Measurements from ENCODE around the gene SPTBN4. TPM values are rescaled to one million over a fixed set of nuclear protein-coding genes. Genes with fewer than 3 reads are reported as not detected.

Gene SPTBN4
- total RNA-seq, 1 experiment from 2014 or later = 0.48 TPM

- intact Hi-C loops (cut with micrococcal nuclease; ENCODE audit: unreplicated experiment) = no loop called here
- Histone ChIP-seq H3K79me2 (ENCODE audit: low read depth) (no peaks in the 10 kb centered on the region), H3K4me2 (no peak overlapping the region), H4K20me1 (ENCODE audit: insufficient read depth) (no peaks in the 10 kb centered on the region), H3F3A (ENCODE audit: insufficient read depth, low read depth) (peaks cover 31% of the 10 kb centered on the region; the same call in 1 of the 2 replicates), H3K4me1 (replicated peaks; ENCODE audit: insufficient read depth) (peaks cover 14% of the 10 kb centered on the region), H2AFZ (no peak overlapping the region), H3K27me3 (ENCODE audit: insufficient read depth, low read depth) (no peaks in the 10 kb centered on the region), H3K9me2 (ENCODE audit: insufficient read depth) (no peaks in the 10 kb centered on the region), H3K36me3 (ENCODE audit: low read depth) (peaks cover 9% of the 10 kb centered on the region), H3K27ac (no peak overlapping the region), H3K9me3 (ENCODE audit: insufficient read depth, low read depth) (no peaks in the 10 kb centered on the region), H3K4me3 (no peak overlapping the region)
- DNase-seq = no peak
- ChIA-PET CTCF (no interaction called here), POLR2A (ENCODE audit: unreplicated experiment) (interaction anchor here (0.6 to 0.7 kb wide), 3 partner anchors 104 to 819 kb away, joined by 5 to 18 read pairs (median 5); no protein-coding TSS in a partner anchor)
- BruUV-seq (replicated peaks) = no TSS peak
- TF ChIP-seq CTCF (conservative IDR thresholded peaks at IDR 0.05) (no peak), EZH2 (IDR thresholded peaks at IDR 0.05; ENCODE audit: low read depth) (no peak)
Measured at GRCh38 chr19:40620161-40620485, 153.3 kb downstream of the SPTBN4 start.

GRCh38 chr19:40621283-40621682 lies 154.5 kb downstream of the SPTBN4 start:
- H3K9me3 ChIP-seq (ENCODE audit: insufficient read depth, low read depth) = no peaks in the 10 kb centered on the region
- H3K9me2 ChIP-seq (ENCODE audit: insufficient read depth) = no peaks in the 10 kb centered on the region
- H2AFZ ChIP-seq = no peak overlapping the region
- POLR2A ChIA-PET (ENCODE audit: unreplicated experiment) = no interaction called here
- H3K4me3 ChIP-seq = no peak overlapping the region
- TF ChIP-seq CTCF (conservative IDR thresholded peaks at IDR 0.05) (no peak), EZH2 (IDR thresholded peaks at IDR 0.05; ENCODE audit: low read depth) (no peak)
- intact Hi-C loops (cut with micrococcal nuclease; ENCODE audit: unreplicated experiment) = no loop called here
- peaks cover 9% of the 10 kb centered on the region for H3K36me3 ChIP-seq (ENCODE audit: low read depth)
- H3F3A ChIP-seq (ENCODE audit: insufficient read depth, low read depth) = peaks cover 21% of the 10 kb centered on the region; the same call in 1 of the 2 replicates
- no peak overlapping the region for H3K4me2 ChIP-seq
- 0 out of 2 replicates have a peak, but pooled peaks cover 2% of the 10 kb centered on the region for H3K4me1 ChIP-seq (replicated peaks; ENCODE audit: insufficient read depth)
- H3K27ac ChIP-seq = no peak overlapping the region
- no peak for DNase-seq
- no peaks in the 10 kb centered on the region; the same call in 1 of the 2 replicates for H4K20me1 ChIP-seq (ENCODE audit: insufficient read depth)
- no peaks in the 10 kb centered on the region for H3K79me2 ChIP-seq (ENCODE audit: low read depth)
- no TSS peak for BruUV-seq (replicated peaks)
- CTCF ChIA-PET = interaction anchor here (0.6 to 0.7 kb wide), 2 partner anchors 98 to 1110 kb away, joined by 3 to 4 read pairs; no protein-coding TSS in a partner anchor
- no peaks in the 10 kb centered on the region for H3K27me3 ChIP-seq (ENCODE audit: insufficient read depth, low read depth)

DNA sequence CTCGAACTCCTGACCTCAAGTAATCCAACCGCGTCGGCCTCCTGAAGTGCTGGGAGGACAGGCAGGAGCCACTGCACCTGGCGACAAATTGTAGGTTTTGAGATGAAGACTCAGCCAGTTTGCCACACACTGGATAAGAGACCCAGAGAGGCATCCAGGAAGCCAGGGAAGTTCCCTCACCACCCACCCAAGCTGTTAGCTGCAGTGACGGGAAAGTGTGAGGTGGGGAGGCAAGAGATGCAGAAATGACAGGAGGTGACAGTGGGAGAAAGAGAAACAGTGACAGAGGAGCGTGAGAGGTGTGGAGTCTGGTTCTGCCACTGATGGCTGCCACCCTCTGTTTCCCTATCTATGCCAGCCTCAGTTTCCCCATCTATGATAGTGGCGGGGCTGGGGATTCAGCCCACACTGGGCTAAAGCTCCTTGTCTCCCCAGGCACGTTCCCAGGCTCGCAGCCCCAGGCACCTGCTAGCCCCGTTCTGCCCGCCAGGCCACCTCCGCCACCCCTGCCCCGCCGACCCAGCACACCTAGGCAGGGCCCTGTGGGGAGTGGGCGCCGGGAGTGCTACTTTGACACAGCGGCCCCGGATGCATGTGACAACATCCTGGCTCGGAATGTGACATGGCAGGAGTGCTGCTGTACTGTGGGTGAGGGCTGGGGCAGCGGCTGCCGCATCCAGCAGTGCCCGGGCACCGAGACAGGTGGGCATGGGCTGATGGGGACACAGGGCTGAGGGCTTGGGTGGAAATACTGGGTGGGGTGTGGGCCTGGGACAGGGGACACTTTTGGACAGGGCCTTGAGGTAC lies 155.4 kb downstream of the SPTBN4 start:
- H3K9me2 ChIP-seq (ENCODE audit: insufficient read depth) = no peaks in the 10 kb centered on the region
- intact Hi-C loops (cut with micrococcal nuclease; ENCODE audit: unreplicated experiment) = no loop called here
- DNase-seq = no peak
- ChIA-PET CTCF (no interaction called here), POLR2A (ENCODE audit: unreplicated experiment) (no interaction called here)
- H3K4me1 ChIP-seq (replicated peaks; ENCODE audit: insufficient read depth) = no peaks in the 10 kb centered on the region
- peaks cover 21% of the 10 kb centered on the region; the same call in 1 of the 2 replicates for H3F3A ChIP-seq (ENCODE audit: insufficient read depth, low read depth)
- H3K4me3 ChIP-seq = no peak overlapping the region
- no TSS peak for BruUV-seq (replicated peaks)
- H3K9me3 ChIP-seq (ENCODE audit: insufficient read depth, low read depth) = no peaks in the 10 kb centered on the region
- TF ChIP-seq CTCF (conservative IDR thresholded peaks at IDR 0.05) (no peak), EZH2 (IDR thresholded peaks at IDR 0.05; ENCODE audit: low read depth) (no peak)
- H3K27ac ChIP-seq = no peak overlapping the region
- H3K36me3 ChIP-seq (ENCODE audit: low read depth) = peaks cover 6% of the 10 kb centered on the region; the same call in 1 of the 2 replicates
- no peaks in the 10 kb centered on the region; the same call in 1 of the 2 replicates for H4K20me1 ChIP-seq (ENCODE audit: insufficient read depth)
- H3K79me2 ChIP-seq (ENCODE audit: low read depth) = no peaks in the 10 kb centered on the region
- no peak overlapping the region for H2AFZ ChIP-seq
- no peaks in the 10 kb centered on the region for H3K27me3 ChIP-seq (ENCODE audit: insufficient read depth, low read depth)
- no peak overlapping the region for H3K4me2 ChIP-seq

Data from PC-9 (cell line).